Measurements from ENCODE around the gene SHMT1.
"Not testable (repeated sequence)": the region's sequence is repeated elsewhere in the genome, so short reads cannot be mapped to it uniquely, and the experiment has no call there.

GRCh38 chr17:18412001-18412538 is 48.7 kb upstream of the SHMT1 start:
- not testable (repeated sequence) for TF ChIP-seq CTCF (IDR thresholded peaks at IDR 0.05 in 8 of 11, conservative IDR thresholded peaks at IDR 0.05 in 3 of 11); POLR2AphosphoS5 (IDR thresholded peaks at IDR 0.05); POLR2A (IDR thresholded peaks at IDR 0.05)

All from spleen (tissue), 7 donors.